HG03066 (cell line): ENCODE measurements around the gene LILRA5.
"Not testable (repeated sequence)": the region's sequence is repeated elsewhere in the genome, so short reads cannot be mapped to it uniquely, and the experiment has no call there.

Source experiments
- ATAC-seq: cut with Tn5 transposase; IDR thresholded peaks from one replicate; pipeline ENCODE4 v1.9.1; 2021; ENCODE audit warnings: low read depth; ENCODE audit not compliant: unreplicated experiment

Gene LILRA5

DNA sequence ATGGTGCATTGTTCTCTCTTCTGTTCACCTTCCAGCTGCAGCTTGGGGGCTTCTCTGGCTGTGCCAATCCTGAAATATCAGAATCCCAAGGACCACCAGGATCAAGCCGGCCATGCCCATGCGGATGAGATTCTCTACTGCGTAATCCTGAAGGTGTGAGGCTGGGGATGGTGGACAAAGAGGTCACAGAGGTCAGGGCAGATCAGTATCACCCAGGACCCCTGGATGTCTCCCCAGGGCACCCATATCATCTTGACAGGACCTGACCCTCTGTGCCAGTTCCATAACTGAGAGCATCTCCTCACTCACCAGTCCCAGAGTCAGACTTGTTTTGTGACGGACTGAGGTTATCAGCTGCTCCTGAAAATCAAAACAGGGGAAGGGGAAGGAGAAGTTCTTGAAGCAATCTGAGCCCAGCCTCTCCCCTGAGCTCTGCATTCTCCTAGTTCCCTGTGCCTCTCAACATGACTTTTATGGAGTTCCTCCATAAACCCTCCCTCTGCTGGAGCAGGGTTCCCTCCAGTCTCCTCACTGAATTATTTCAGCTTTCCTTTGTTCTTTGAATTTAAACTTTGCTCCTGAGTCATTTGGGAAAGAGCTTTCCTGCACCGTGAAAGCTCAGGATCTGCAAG is 5.5 kb downstream of the LILRA5 start:
- no peak for ATAC-seq

DNA sequence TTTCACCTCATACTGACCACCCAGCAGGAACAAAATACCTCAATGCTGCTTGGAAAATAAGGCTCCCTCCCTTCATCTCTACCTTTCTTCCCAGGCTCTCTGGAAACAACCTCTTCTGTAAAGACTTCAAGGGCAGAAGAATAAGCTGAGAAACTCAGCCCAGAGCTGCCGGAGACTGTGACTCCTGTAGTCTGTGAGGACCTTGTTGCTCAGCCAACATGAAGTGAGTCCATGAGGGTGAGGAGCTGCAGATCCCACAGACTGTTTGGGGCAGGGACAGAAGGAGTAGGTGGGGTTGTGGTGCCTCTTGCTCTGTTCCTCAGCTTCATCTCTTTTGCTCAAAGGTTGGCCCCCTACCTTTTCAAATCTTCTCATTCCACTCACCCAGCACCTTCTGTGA is 7.8 kb downstream of the LILRA5 start:
- ATAC-seq: no peak

DNA sequence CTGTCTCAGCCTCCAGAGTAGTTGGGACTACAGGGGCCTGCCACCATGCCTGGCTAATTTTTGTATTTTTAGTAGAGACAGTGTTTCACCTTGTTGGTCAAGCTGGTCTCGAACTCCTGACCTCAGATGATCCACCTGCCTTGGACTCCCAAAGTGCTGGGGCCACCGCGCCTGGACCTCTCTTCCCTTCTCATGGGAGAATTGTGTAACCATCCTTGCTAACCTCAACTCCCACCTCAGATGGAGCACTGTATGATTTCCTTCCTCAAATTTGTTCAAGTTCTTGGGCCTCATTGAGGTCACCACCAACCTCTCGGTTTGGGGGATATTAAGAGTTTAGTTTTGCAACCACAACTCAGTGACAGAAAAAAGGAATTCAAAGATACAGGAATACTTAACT is 10.7 kb downstream of the LILRA5 start:
- ATAC-seq: no peak

DNA sequence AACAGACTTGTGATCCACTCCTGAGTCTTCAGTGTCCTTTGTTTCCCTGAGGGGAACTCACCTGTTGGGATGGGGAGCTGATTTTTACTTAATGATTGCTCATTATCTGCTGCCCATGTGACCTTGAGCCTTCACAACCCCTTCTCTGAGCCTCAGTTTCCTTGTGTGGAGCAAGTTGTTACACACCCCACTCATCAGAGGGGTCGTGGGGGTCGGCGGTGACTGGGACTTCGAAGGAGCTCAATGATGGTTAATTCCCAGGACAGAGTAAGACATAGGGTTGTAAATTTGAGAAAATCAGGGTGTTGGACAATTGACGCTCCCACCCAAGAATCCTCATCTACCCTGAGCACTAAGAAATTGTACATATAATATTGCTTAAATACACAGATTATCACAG is 13.5 kb downstream of the LILRA5 start:
- no peak for ATAC-seq

DNA sequence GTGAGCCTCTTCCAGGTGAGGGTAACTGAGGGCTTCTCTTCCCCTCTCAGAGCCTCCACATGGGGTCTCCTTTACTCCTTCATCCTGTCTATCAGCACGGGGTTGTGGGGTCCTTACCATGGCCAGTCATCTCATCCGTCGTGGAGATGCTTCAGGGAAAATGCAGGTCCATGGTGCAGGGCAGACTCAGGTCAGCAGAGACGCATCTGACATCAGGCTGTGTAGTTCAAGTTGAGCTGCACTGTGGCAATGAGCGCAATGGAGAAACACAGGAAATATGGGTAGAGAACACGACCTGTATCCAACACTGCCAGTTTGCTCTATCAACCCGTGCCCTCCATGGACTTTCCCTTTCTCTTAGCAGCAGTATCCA is 13.9 kb downstream of the LILRA5 start:
- no peak for ATAC-seq

DNA sequence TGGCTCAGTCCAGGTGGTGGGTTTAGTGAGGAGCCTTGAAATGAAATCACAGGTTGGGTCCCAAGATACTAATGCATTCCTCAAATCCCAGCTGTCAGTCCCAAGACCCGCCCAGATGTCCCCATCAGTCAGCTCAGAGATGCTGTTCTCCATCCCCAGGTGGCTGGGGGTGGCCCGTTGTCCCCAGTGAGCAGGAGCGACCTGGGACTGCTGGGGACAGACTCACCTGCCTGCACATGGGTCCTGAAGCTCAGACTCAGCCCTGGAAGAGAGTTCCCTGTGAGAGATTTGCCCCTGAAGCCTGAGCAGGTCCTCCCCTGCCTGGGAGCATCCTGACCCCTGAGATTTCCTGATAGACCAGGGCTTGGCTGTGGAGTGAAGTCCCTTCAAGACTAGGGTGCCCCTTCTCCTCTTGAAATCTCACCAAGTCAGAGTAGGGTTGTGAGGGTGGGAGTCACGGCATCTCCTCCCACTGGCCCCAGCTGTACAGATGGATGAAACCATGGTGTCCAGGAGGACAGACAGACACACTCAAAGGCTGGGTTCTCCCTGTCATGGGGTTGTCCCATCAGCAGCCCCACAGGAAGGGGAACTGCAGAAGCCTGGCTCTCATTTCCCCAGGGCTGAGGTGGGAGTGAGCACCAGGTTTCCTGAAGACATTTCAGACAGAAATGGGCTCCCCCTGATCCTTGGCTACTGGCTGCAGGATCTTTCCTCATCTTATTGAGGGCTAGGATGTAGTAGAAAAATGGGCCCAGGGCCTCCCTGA is 14.4 kb downstream of the LILRA5 start:
- ATAC-seq: no peak

DNA sequence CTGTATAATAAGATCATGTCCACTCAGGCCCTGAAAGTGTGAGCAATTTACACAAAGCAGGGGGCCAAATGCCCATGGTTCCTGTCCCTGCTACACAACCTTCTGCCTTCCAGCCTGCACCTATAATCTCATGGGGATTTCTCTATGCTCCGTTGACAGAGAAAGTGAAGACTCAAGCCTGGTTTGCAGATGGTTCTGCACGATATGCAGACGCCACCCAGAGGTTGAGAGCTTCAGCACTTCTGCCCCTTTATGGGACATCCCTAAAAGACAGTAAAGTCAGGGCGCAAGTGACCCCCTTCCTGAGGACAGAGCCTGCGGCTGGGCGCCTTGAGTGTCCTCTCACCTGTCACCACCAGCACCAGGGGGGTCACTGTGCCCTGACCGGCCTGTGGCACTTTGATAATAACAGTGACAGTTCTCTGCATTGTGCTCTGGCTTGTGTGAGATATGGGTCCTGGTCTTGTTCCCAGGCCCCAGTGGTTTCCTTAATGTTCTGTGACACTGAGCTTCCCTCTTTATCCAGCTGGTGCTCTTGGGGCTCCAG is 15.1 kb downstream of the LILRA5 start:
- no peak for ATAC-seq

DNA sequence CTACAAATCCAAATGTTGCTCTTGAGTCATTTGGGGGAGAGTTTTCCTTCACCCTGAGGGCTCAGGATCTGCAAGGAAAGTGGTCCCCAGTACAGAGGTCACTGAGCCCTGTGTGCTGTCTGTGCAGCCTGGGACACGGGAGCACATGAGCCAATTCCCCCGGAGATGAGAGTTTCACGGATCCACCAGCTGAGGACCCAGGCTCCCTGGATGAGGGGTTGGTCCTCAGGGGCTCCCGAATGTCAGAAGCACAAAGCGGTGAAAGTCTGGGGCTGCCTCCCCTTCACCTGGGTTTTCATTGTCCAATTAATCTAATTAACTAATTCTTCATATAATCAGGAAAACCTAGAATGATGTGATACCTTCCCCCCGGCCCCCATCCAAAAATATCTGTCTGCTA is 18.4 kb downstream of the LILRA5 start:
- no peak for ATAC-seq

DNA sequence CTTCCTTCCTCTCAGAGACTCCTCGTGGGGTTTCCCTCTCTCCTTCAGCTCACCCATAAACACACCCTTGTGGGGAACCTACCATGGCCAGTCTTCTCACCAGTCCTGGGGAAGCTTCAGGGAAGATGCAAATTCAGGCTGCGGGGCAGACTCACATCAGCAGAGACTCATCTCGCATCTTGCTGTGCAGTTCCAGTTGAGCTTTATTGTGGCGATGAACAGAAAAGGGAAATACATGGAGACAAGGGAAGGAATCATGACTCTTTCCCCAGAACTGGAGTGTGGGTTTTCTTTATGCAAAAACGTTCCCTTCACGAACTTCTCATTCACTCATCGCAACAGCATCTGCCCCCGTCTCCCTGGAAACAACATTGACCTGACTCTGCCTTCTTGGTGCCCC is 23.8 kb downstream of the LILRA5 start:
- ATAC-seq: not testable (repeated sequence)

DNA sequence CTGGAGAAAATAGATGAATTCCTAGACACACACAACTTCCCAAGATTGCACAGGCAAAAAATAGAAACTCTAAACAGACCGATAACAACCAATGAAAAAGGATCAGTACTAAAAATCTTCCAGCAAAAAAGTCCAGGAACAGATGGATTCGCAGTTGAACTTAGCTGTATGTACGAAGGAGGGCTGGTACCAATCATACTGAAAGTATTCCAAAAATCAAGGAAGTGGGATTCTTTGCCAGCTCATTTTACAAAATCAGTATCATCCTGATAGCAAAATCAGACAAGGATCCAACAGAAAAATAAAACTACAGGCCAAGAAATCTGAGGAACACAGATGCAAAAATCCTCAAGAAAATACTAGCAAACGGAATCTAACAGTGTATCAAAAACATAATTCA is 25.5 kb downstream of the LILRA5 start:
- ATAC-seq: no peak

DNA sequence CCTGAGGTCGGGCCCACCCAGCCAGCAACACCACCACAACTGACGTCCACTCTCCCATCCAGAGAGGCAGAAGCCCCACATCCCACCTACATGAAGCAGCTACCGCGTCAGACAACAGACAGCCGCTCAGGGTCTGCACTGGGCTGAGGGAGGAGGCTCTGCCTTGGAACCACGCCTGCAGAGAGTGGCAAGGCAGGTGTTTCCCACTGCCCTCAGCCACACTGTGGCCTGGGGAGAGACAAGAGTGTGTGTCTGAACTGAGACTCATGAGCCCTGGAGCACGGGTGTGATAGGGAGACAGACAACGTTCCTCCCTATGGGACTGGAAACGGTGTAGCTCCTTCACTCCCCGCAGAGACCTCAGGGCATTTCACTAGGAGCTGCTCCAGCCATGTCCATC is 26.7 kb downstream of the LILRA5 start:
- ATAC-seq: not testable (repeated sequence)

DNA sequence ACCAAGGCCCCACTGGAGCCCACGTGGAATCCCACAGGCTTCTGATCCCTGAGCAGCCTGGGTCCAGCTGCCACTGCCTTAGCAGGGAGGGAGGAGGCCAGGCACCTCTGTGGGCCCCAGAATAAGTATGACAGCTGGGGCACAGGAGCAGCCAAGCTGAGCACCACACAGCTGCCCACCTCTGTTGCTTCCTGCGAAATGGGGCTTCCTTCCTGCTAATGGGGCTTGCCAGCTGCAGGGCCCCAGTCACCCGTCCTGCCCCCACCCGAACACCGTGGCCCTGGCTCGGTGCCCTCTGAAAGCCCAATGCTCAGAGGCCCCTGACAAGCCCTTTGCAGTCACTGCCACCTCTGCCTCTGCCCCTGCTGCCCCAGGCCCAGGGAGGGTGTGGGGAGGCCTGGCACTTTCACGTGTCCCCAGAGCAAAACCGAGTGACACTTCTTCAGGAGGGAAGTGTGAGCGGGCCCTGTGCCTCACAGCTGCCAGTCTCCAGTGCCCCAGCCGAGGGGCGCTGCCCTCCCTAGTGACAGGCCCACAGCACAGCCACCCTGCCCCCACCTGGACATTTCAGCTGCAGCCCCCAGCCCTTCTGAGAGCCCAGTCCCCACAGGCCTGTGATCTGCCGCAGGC is 27.4 kb downstream of the LILRA5 start:
- ATAC-seq: not testable (repeated sequence)

DNA sequence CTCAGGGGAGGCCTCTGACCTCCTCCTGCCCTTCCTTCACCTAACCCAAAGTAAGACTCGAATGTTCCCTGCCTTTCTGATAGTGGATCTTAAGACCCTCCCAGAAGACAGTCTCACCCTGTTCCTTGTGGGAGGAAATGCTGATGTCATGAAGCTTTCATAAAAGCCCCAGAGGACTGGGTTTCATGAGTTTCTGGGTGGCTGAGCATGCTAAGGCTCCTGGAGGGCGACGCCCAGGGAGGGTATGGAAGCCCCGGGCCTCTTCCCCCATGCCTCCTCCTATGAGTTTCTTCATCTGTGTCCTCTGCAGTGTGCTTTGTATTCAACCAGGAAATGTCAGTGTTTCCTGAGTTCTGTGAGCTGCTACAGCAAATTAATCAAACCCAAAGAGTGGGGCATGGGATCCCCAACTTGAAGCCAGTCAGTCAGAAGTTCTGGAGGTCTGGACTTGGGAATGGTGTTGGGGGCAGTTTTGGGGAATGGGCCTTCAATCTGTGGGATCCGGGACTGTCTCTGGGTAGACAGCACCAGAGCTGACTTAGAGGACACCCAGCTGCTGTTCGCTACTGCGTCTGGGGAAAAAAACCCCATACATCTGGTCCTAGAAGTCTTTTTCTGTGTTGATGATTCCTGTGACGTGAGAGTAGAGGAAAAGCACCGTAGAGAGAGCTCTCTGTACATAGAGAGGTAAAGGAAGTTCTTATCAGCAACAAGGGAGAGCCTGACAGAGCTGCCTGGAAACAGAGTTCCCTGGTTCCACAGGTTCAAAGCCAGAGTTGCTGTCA is 30.1 kb downstream of the LILRA5 start:
- ATAC-seq: no peak

DNA sequence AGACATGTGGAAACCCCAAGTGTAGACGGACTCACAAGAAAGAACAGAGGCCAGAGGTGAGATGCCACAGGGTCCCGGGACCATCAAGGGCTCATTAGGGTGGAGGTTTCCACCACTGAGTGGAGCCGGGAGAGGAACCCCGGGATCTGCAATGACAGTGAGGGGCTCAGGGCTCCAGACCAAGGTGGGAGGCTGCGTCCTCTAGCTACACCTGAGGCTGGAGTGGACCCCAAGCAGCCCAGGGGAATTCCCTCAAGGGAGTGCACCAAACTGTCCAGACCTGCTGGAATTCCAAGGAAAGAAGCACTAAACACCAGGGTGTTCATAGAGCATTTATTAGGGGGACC is 31.3 kb downstream of the LILRA5 start:
- not testable (repeated sequence) for ATAC-seq

DNA sequence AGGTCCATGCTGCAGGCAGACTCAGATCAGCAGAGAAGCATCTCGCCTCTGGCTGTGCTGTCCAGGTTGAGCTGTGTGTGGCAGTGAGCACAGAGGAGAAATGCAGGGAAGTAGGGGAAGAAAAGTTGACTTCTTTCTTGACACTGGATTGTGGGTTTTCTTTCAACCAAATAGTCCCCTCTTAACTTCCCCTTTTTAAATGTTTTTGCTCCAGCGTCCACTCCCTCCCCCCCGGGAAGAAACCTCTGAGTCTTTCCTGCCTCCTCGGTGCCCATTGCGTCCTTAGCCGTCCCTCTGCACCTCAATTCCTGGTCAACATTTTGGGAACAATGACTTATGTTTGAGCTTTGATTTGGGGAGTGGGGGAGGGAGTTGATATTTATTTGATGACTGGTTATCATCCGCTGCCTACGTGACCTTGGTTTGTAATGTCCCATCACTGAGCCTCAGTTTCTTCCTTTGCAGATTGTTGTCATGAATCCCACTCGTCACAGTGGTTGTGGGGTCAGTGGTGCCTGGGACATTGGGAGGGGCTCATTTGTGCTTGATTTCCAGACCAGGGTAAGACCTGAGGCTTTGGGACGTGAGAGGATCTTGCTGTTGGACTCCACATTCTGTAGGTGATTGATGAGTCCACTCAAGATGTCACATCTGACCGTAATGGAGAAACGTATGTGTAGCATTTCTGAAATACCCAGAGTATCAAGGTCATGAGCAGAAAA is 31.8 kb downstream of the LILRA5 start, which contains the start of gene LILRB2:
LILRB2 (minus strand) TSS at position 104 of the 722 bp plus-strand sequence. CDS start 614 bp downstream, outside the sequence.
- ATAC-seq: no peak

DNA sequence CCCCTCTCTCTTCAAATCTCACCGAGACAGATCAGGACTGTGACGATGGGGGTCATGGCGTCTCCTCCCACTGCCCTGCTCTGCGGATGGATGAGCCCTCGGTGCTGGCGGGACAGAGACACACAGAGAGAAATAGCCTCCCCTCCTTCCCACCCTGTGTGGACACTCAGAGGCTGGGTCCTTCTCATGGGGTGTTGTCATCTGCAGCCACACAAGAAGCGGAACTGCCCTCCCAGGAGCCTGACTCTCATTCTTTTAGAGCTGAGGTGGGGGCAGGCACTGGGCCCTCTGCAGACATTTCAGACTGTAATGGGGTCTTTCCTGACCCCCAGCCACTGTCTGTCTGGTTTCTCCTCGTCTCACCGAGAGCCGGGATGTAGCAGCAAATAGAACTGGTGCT is 32.5 kb downstream of the LILRA5 start:
- ATAC-seq: not testable (repeated sequence)

DNA sequence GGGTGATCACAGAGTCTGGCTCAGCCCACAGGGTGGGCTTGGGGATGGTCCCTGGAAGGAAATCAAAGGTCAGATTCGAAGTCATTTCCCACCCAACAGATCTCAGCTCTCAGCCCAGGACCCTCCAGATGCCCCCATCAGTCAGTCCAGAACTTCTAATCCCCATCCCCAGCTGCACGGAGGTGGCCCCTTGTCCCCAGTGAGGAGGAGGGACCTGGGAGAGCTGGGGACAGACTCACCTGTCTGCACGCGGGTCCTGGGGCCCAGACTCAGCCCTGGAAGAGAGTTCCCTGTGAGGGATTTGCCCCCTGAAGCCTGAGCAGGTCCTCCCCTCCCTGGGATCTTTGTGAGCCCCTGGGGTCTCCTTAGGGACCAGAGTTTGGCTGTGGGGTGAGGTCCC is 32.9 kb downstream of the LILRA5 start:
- ATAC-seq: not testable (repeated sequence)

DNA sequence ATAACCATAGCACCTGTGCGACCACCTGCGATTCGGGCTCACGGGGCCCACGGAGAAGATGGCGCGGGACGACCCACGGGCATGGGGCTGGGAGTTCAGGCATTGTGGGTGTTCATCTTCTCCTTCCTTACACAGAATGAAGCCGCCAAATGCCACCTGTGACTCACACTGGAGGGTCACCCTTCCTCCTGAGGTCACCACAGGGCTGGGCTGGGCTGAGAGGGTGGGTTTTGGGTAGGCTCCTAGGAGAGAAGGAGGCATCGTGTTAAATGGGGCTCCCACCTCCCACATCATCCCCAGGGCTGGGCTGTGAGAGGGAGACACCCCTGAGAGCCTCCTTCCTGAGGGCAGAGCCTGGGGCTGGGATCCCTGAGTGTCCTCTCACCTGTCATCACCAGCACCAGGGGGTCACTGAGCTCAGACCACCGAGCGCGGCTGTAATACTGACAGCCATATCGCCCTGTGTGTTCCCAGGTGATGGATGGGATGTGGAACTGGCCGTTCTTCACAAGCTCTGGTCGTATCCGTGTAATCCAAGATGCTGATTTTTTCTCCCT is 33.5 kb downstream of the LILRA5 start:
- no peak for ATAC-seq

DNA sequence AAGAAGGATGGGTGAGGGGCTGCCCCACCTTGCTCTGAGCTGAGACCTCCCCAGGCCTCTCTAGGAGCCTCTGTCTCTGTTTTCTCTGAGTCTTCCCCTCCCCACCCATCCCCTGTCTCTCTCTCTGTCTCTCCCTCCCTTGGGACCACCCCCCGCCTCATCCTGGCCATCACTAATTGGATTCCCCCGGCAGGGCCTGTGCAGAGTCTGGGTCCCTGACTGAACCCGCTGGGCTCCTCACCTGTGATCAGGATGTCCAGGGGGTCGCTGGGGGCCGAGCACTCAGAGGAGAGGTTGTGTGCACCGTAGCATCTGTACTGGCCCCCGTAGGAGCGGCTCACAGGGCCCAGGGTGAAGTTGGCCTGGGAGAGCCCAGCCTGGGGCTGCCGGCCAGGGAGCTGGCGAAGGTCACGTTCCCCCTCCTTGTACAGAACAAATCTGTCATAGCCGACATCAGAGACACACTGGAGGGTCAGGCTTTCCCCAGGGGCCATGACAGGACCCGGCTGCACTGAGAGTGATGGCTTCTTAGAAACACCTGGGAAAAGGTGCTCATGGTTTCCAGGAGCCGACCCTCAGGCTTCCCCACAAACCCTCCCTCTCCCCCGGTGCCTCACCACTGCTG is 34.3 kb downstream of the LILRA5 start:
- ATAC-seq: not testable (repeated sequence)
